GM18507 (cell line): ENCODE results near the gene SLC38A6.
"Not testable (repeated sequence)": the region's sequence is repeated elsewhere in the genome, so short reads cannot be mapped to it uniquely, and the experiment has no call there.

Experiments used
- DNase-seq: peaks from one replicate; pipeline ENCODE4 v3.0.0; 2011; ENCODE audit warnings: low read depth; ENCODE audit not compliant: insufficient read length; ENCODE audit errors: extremely low spot score
- FAIRE-seq: peaks from 2 replicates; lab custom pipeline; 2011; peaks lifted over from hg19 to GRCh38; lab: Jason Lieb, UNC

Gene SLC38A6

GRCh38 chr14:61043506-61043905 lies 62.5 kb downstream of the SLC38A6 start:
- FAIRE-seq (no peak), DNase-seq (no peak)

- no peak for DNase-seq
- FAIRE-seq: no peak
Measured at GRCh38 chr14:61047021-61047420, 66.0 kb downstream of the SLC38A6 start.

GRCh38 chr14:61048640-61049039 lies 67.6 kb downstream of the SLC38A6 start:
- DNase-seq: no peak
- no peak for FAIRE-seq

- DNase-seq (no peak), FAIRE-seq (no peak)
Measured at GRCh38 chr14:61050417-61050816, 69.4 kb downstream of the SLC38A6 start.

- FAIRE-seq (no peak), DNase-seq (no peak)
Measured at GRCh38 chr14:61051051-61051450, 70.0 kb downstream of the SLC38A6 start.

GRCh38 chr14:61051621-61052020 lies 70.6 kb downstream of the SLC38A6 start:
- FAIRE-seq: no peak

GRCh38 chr14:61063461-61063860 lies 82.4 kb downstream of the SLC38A6 start:
- FAIRE-seq: no peak
- DNase-seq: no peak

More at GRCh38 chr14:61051621-61052020, 70.6 kb downstream of the SLC38A6 start:
- DNase-seq: no peak

- DNase-seq: no peak
Measured at GRCh38 chr14:61064210-61064609, 83.2 kb downstream of the SLC38A6 start.

GRCh38 chr14:61064856-61065255 lies 83.8 kb downstream of the SLC38A6 start:
- no peak for FAIRE-seq
- DNase-seq: no peak

More at GRCh38 chr14:61064210-61064609, 83.2 kb downstream of the SLC38A6 start:
- no peak for FAIRE-seq

GRCh38 chr14:61065656-61066055 lies 84.6 kb downstream of the SLC38A6 start:
- DNase-seq (no peak), FAIRE-seq (no peak)

GRCh38 chr14:61072442-61072841 lies 91.4 kb downstream of the SLC38A6 start:
- not testable (repeated sequence) for FAIRE-seq, DNase-seq

GRCh38 chr14:61074852-61075251 lies 93.8 kb downstream of the SLC38A6 start:
- no peak for FAIRE-seq
- DNase-seq: no peak

GRCh38 chr14:61076556-61076955 lies 95.5 kb downstream of the SLC38A6 start:
- FAIRE-seq (no peak), DNase-seq (no peak)

- no peak for FAIRE-seq
Measured at GRCh38 chr14:61077437-61077836, 96.4 kb downstream of the SLC38A6 start.

GRCh38 chr14:61077951-61078720 lies 97.1 kb downstream of the SLC38A6 start:
- FAIRE-seq (no peak), DNase-seq (no peak)

More at GRCh38 chr14:61077437-61077836, 96.4 kb downstream of the SLC38A6 start:
- no peak for DNase-seq

GRCh38 chr14:61080591-61081010 lies 99.6 kb downstream of the SLC38A6 start:
- FAIRE-seq: no peak
- DNase-seq: no peak

- DNase-seq (no peak), FAIRE-seq (no peak)
Measured at GRCh38 chr14:61088081-61088480, 107.0 kb downstream of the SLC38A6 start.

GRCh38 chr14:61089126-61089750 lies 108.2 kb downstream of the SLC38A6 start:
- no peak for DNase-seq
- no peak for FAIRE-seq

GRCh38 chr14:61090432-61091216 lies 109.6 kb downstream of the SLC38A6 start:
- FAIRE-seq (no peak), DNase-seq (no peak)

GRCh38 chr14:61091657-61092273 lies 110.7 kb downstream of the SLC38A6 start:
- FAIRE-seq (no peak), DNase-seq (no peak)
